CD4-positive, alpha-beta memory T cell (primary cell): ENCODE data around the gene DRD2. TPM values are rescaled to one million over a fixed set of nuclear protein-coding genes. Genes with fewer than 3 reads are reported as not detected.

Experiments
- CTCF ChIA-PET: fragments of 350-600 bp; sonication (Branson Sonifier 250); formaldehyde crosslinking; loops from one replicate; lab custom pipeline; 2021; ENCODE audit warnings: inconsistent platforms; ENCODE audit not compliant: partially characterized antibody; lab: Charles Lee
- POLR2A ChIA-PET: fragments of 350-600 bp; sonication (Branson Sonifier 250); formaldehyde crosslinking; loops from one replicate; lab custom pipeline; 2021; ENCODE audit not compliant: partially characterized antibody; lab: Charles Lee
- DNase-seq, 5 donors: peaks; one replicate each; pipeline versions ENCODE4 v3.0.0 to v3.0.0-alpha.2; 2020 to 2022; ENCODE audit warnings: mixed read lengths in 1 of 5
- H3K27ac ChIP-seq: one replicate; pipeline ENCODE4 v1.7.0; 2013; ENCODE audit warnings: low read depth, low read length
- H3K27me3 ChIP-seq: 2 replicates; pipeline ENCODE4 v1.7.0; 2013; ENCODE audit warnings: mild to moderate bottlenecking, low read length, moderate library complexity; ENCODE audit not compliant: insufficient read depth
- H3K36me3 ChIP-seq: 2 replicates; pipeline ENCODE4 v1.7.0; 2013; ENCODE audit warnings: mild to moderate bottlenecking, low read length, moderate library complexity; ENCODE audit not compliant: insufficient read depth
- H3K4me1 ChIP-seq: 2 replicates; pipeline ENCODE4 v1.7.0; 2013; ENCODE audit warnings: mild to moderate bottlenecking, low read length, moderate library complexity; ENCODE audit not compliant: insufficient read depth
- H3K4me3 ChIP-seq, 2 donors: one replicate each; pipeline ENCODE4 v1.7.0; 2013; ENCODE audit warnings: low read length in 2 of 2, mild to moderate bottlenecking in 1 of 2
- H3K9me3 ChIP-seq, 2 donors: one replicate each; pipeline ENCODE4 v1.7.0; 2013; ENCODE audit warnings: low read length in 2 of 2, control low read depth in 1 of 2; ENCODE audit not compliant: control insufficient read depth in 1 of 2
- H3K27ac Mint-ChIP-seq, 7 donors: one replicate each; pipeline ENCODE4 v1.8.0; 2020 to 2021; ENCODE audit warnings: mixed read lengths in 7 of 7, mild to moderate bottlenecking in 6 of 7, inconsistent platforms in 3 of 7, moderate library complexity in 3 of 7
- H3K27me3 Mint-ChIP-seq, 2 donors: one replicate each; pipeline ENCODE4 v1.8.0; 2020 to 2021; ENCODE audit warnings: mixed read lengths in 2 of 2
- H3K36me3 Mint-ChIP-seq, 2 donors: one replicate each; pipeline ENCODE4 v1.8.0; 2020 to 2021; ENCODE audit warnings: mixed read lengths in 2 of 2, inconsistent platforms in 1 of 2, mild to moderate bottlenecking in 1 of 2
- H3K4me1 Mint-ChIP-seq, 4 donors: one replicate each; pipeline ENCODE4 v1.8.0; 2020 to 2021; ENCODE audit warnings: mixed read lengths in 4 of 4, mild to moderate bottlenecking in 1 of 4
- H3K4me3 Mint-ChIP-seq, 8 donors: one replicate each; pipeline ENCODE4 v1.8.0; 2020 to 2021; ENCODE audit warnings: mixed read lengths in 8 of 8, mild to moderate bottlenecking in 7 of 8, moderate library complexity in 6 of 8, inconsistent platforms in 3 of 8
- H3K9me3 Mint-ChIP-seq, 8 donors: one replicate each; pipeline ENCODE4 v1.8.0; 2020 to 2021; ENCODE audit warnings: mixed read lengths in 8 of 8, mild to moderate bottlenecking in 5 of 8, inconsistent platforms in 3 of 8, moderate library complexity in 1 of 8
- intact Hi-C: fragments of 100-400 bp; cut with micrococcal nuclease; formaldehyde crosslinking; loops from one replicate; pipeline ENCODE4 v1.15.1; 2023
- polyA plus RNA-seq, 2 donors: library from polyadenylated mRNA; unstranded; fragments of 300-500 nt; fragmentation: Illumina TruSeq; gene quantifications; one replicate each; pipeline ENCODE4 v1.2.3, GENCODE V29; 2021
- total RNA-seq, 2 experiments: library from RNA; stranded (reverse); gene quantifications; one replicate each; pipeline ENCODE4 v1.2.3, GENCODE V29; 2021

The DRD2 gene
- total and polyA plus RNA-seq, 4 experiments from 2014 or later, result not detected

DNA sequence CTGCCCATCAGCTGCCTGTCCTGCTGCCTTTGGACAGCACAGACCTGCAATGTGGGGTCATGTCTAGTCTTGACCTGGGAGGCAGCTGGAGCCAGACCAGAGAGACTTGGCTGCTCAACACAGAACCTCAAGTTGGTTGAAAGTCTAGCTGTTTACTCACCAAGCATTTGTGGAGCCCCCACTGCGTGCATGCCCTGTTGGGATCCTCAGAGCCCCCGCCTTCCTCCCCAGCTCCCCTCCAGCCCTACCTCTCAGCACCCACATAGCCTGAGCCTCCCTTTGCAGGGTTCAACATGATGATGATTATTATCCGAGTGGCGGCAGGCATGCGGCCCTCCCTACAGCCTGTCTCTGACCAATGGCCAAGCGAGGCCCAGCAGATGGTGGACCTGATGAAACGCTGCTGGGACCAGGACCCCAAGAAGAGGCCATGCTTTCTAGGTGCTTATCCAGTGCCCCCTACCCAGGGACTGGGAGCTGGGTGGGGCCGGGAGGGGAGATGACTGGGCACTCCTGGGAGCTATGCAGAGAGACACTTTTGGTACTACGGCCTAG, 79.3 kb downstream of the DRD2 start:
- no peaks in the 10 kb centered on the region for H3K4me1 Mint-ChIP-seq
- H3K27ac Mint-ChIP-seq, result no peak overlapping the region
- Histone ChIP-seq H3K4me3 (no peak overlapping the region), H3K27me3 (no peaks in the 10 kb centered on the region), H3K9me3 (no peaks in the 10 kb centered on the region), H3K27ac (no peak overlapping the region), H3K36me3 (no peaks in the 10 kb centered on the region), H3K4me1 (no peaks in the 10 kb centered on the region)
- intact Hi-C loops, result no loop called here
- no peaks in the 10 kb centered on the region for H3K36me3 Mint-ChIP-seq
- H3K27me3 Mint-ChIP-seq, result no peaks in the 10 kb centered on the region
- CTCF ChIA-PET, result no interaction called here
- no peak overlapping the region for H3K4me3 Mint-ChIP-seq
- H3K9me3 Mint-ChIP-seq, result peaks cover 0 to 2% (median 0%) of the 10 kb centered on the region in 8 donors
- DNase-seq, result no peak
- POLR2A ChIA-PET, result no interaction called here

DNA sequence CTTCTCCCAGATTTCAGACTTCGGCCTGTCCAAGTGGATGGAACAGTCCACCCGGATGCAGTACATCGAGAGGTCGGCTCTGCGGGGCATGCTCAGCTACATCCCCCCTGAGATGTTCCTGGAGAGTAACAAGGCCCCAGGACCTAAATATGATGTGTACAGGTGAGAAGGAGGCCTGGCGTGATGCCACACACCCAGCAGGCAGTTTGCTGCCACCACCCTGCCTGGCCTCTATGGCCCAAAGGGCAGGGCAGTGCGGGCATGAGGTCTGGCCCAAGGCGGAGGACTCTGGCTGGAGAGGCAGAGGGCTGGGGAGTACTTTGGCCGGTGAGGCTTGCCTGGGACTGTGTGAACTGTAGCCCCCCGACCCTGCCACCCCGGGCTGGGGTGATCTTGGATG, 80.3 kb downstream of the DRD2 start:
- ChIA-PET CTCF (no interaction called here), POLR2A (no interaction called here)
- H3K36me3 Mint-ChIP-seq, result no peaks in the 10 kb centered on the region
- no peak overlapping the region for H3K27ac Mint-ChIP-seq
- H3K4me3 Mint-ChIP-seq, result no peak overlapping the region
- no peak overlapping the region for H3K4me3 ChIP-seq
- DNase-seq, result no peak
- H3K27ac ChIP-seq, result no peak overlapping the region
- no peaks in the 10 kb centered on the region for H3K36me3 ChIP-seq
- peaks cover 0 to 2% (median 0%) of the 10 kb centered on the region in 8 donors for H3K9me3 Mint-ChIP-seq
- no peaks in the 10 kb centered on the region for H3K4me1 Mint-ChIP-seq
- H3K27me3 ChIP-seq, result no peaks in the 10 kb centered on the region
- intact Hi-C loops, result no loop called here
- H3K9me3 ChIP-seq, result no peaks in the 10 kb centered on the region
- H3K27me3 Mint-ChIP-seq, result no peaks in the 10 kb centered on the region
- H3K4me1 ChIP-seq, result no peaks in the 10 kb centered on the region

DNA sequence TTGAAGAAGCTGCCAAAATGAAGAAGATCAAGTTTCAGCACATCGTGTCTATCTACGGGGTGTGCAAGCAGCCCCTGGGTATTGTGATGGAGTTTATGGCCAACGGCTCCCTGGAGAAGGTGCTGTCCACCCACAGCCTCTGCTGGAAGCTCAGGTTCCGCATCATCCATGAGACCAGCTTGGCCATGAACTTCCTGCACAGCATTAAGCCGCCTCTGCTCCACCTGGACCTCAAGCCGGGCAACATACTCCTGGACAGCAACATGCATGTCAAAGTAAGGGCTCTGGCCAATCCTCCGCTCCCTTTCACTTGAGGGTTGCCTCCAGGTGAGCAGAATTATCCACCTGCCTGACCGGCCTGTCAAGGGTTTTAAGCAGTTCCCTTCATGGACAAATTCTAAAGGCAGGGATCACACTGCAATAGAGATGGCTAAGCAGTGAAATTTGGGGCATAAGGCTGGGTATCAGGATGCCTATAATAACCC, 81.7 kb downstream of the DRD2 start:
- H3K27me3 Mint-ChIP-seq, result no peaks in the 10 kb centered on the region
- H3K27ac Mint-ChIP-seq, result no peak overlapping the region
- H3K4me3 Mint-ChIP-seq, result no peak overlapping the region
- ChIA-PET POLR2A (no interaction called here), CTCF (no interaction called here)
- no peaks in the 10 kb centered on the region for H3K4me1 ChIP-seq
- no peaks in the 10 kb centered on the region for H3K4me1 Mint-ChIP-seq
- no peaks in the 10 kb centered on the region for H3K9me3 ChIP-seq
- H3K4me3 ChIP-seq, result no peak overlapping the region
- H3K27me3 ChIP-seq, result peaks cover 3% of the 10 kb centered on the region
- H3K36me3 ChIP-seq, result no peaks in the 10 kb centered on the region
- intact Hi-C loops, result no loop called here
- no peak overlapping the region for H3K27ac ChIP-seq
- H3K36me3 Mint-ChIP-seq, result no peaks in the 10 kb centered on the region
- no peak for DNase-seq
- H3K9me3 Mint-ChIP-seq, result peaks cover 0 to 2% (median 0%) of the 10 kb centered on the region in 8 donors

DNA sequence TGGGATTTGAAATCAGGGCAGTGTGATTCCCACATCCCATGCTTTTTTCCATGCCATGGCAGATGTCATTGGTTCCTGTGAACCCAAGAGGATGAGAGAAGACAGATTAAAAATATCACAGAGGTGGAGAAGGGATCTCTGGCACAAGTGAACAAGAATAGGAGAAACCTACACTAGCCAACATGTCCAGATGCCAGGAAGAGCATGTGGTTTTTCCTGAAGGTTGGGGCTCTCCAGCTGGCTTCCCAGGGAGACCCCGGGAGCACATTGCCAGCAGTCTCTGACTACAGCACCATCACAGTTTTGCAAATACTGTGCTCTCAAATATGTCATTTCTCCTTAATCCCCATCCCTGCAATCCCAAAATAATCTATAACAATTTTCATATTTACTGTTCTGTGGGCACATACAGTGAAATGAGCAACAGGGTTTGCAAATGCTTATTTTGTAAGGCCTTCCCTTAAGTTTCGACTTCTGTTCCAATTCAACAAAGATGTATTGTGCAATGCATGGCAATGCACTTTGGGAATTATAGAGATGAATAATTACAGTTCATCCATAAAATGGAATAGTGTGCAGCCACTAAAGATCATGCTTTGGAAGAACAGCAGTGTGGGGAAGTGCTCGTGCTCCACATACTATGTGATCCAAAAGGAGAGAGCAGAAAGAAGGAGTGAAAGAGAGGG, 82.8 kb downstream of the DRD2 start:
- intact Hi-C loops, result no loop called here
- Mint-ChIP-seq H3K27ac (no peak overlapping the region), H3K4me3 (no peak overlapping the region), H3K27me3 (no peaks in the 10 kb centered on the region), H3K9me3 (no peaks in the 10 kb centered on the region), H3K4me1 (no peaks in the 10 kb centered on the region), H3K36me3 (no peaks in the 10 kb centered on the region)
- peaks cover 3% of the 10 kb centered on the region for H3K27me3 ChIP-seq
- DNase-seq, result no peak
- no peaks in the 10 kb centered on the region for H3K9me3 ChIP-seq
- no peaks in the 10 kb centered on the region for H3K4me1 ChIP-seq
- ChIA-PET POLR2A (no interaction called here), CTCF (no interaction called here)
- no peaks in the 10 kb centered on the region for H3K36me3 ChIP-seq
- H3K4me3 ChIP-seq, result no peak overlapping the region
- H3K27ac ChIP-seq, result no peak overlapping the region

DNA sequence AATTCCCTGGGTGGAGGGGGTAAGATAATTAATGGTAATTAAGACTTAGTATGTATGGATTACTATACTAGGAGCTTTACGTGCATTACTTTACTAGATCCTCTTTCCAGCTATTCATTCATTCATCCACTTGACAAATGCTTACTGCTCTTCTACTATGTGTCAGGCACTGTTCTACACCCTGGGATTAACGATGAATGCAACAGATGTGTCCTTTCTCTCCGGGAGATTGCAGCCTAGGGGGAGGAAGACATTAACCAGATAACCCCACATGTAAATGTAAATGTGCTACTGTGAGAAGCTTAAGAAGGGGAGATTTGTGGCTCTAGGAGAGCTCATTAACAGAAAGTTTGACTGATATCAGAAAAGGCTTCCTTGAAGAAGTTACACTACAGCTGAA, 85.9 kb downstream of the DRD2 start:
- Mint-ChIP-seq H3K4me3 (no peak overlapping the region), H3K27ac (no peak overlapping the region), H3K4me1 (no peaks in the 10 kb centered on the region), H3K36me3 (peaks cover 0 to 15% of the 10 kb centered on the region in 2 donors), H3K27me3 (peaks cover 5% of the 10 kb centered on the region in 2 donors), H3K9me3 (no peaks in the 10 kb centered on the region)
- Histone ChIP-seq H3K27ac (no peak overlapping the region), H3K9me3 (no peaks in the 10 kb centered on the region), H3K36me3 (no peaks in the 10 kb centered on the region), H3K4me3 (no peak overlapping the region), H3K4me1 (no peaks in the 10 kb centered on the region), H3K27me3 (peaks cover 3% of the 10 kb centered on the region)
- CTCF ChIA-PET, result no interaction called here
- intact Hi-C loops, result no loop called here
- no peak for DNase-seq
- POLR2A ChIA-PET, result no interaction called here

DNA sequence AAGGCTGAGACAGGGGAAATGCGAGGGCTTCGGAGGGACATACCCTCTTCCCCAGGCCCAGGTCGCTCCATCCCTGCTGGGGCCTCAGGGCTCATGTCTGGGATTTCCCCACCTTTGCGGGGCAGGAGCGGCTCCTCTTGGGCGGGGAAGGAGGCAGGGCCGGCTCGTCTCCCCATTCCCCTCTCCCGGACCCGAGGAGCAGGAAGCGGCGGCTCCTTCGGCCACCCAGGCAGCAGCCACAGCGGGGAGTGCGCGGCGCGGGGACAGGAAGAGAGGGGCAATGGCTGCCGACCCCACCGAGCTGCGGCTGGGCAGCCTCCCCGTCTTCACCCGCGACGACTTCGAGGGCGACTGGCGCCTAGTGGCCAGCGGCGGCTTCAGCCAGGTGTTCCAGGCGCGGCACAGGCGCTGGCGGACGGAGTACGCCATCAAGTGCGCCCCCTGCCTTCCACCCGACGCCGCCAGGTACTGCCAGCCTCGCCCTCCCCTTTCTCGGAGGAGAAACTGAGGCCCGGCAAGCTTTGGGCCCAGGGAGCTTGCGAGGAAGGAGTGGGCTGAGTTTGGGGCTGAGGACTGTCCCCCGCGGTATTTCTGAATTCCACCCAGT, 87.5 kb downstream of the DRD2 start, which contains the start of gene ANKK1:
ANKK1 (plus strand) TSS at position 175 of the 607 bp plus-strand sequence; CDS start at position 281, 106 bp downstream.
- Histone ChIP-seq H3K4me3 (no peak within 1 kb of the TSS), H3K4me1 (no peaks in the 10 kb centered on the region), H3K36me3 (no peaks in the 10 kb centered on the region), H3K27me3 (peaks cover 3% of the 10 kb centered on the region), H3K27ac (no peak within 1 kb of the TSS), H3K9me3 (no peaks in the 10 kb centered on the region)
- Mint-ChIP-seq H3K27me3 (peaks cover 5% of the 10 kb centered on the region in 2 donors), H3K4me1 (no peaks in the 10 kb centered on the region), H3K9me3 (no peaks in the 10 kb centered on the region), H3K36me3 (peaks cover 0 to 25% of the 10 kb centered on the region in 2 donors), H3K27ac (peak within 1 kb of the TSS in 1 of 7 donors; percentile 50), H3K4me3 (no peak within 1 kb of the TSS)
- intact Hi-C loops, result no loop called here
- no peak for DNase-seq
- ChIA-PET CTCF (no interaction called here), POLR2A (no interaction called here)

DNA sequence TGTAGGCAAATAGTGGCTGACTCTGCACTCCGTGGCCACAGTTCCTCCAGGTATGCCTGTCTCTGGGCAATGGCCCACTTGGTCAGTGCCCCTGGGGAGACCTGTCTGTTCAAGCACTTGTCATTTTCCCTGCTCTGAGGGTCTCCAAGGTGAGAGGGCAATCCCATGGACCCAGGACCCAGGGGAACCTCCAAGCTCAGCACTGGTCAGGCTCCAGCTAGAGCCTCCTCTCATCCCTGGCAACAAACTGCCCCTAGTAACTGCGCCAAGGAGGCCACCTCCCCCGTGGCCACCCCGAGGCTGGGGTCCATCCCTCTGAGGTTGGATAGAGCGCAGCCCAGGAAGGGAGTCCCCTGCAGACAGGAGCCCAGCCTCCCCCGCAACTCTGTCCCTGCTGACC, 88.3 kb downstream of the DRD2 start:
- Histone ChIP-seq H3K36me3 (no peaks in the 10 kb centered on the region), H3K4me3 (no peak overlapping the region), H3K27me3 (peaks cover 3% of the 10 kb centered on the region), H3K27ac (no peak overlapping the region), H3K9me3 (no peaks in the 10 kb centered on the region), H3K4me1 (no peaks in the 10 kb centered on the region)
- H3K9me3 Mint-ChIP-seq, result no peaks in the 10 kb centered on the region
- no peak overlapping the region for H3K27ac Mint-ChIP-seq
- intact Hi-C loops, result no loop called here
- DNase-seq, result no peak
- no peaks in the 10 kb centered on the region for H3K4me1 Mint-ChIP-seq
- H3K4me3 Mint-ChIP-seq, result no peak overlapping the region
- ChIA-PET CTCF (no interaction called here), POLR2A (no interaction called here)
- peaks cover 0 to 26% of the 10 kb centered on the region in 2 donors for H3K36me3 Mint-ChIP-seq
- H3K27me3 Mint-ChIP-seq, result peaks cover 5% of the 10 kb centered on the region in 2 donors
